Activated naive CD8-positive, alpha-beta T cell treated with anti-CD3 and anti-CD28 coated beads for 36 hours (primary cell): Measurements from ENCODE around the gene EYA4. TPM values are rescaled to one million over a fixed set of nuclear protein-coding genes. Genes with fewer than 3 reads are reported as not detected.

Source experiments
- DNase-seq: peaks from one replicate; pipeline ENCODE4 v3.0.0; 2021
- H3K27ac Mint-ChIP-seq: one replicate; pipeline ENCODE4 v1.8.0; 2022; ENCODE audit warnings: mild to moderate bottlenecking, moderate library complexity, mixed read lengths
- H3K27me3 Mint-ChIP-seq: one replicate; pipeline ENCODE4 v1.8.0; 2022; ENCODE audit warnings: mild to moderate bottlenecking, mixed read lengths
- H3K36me3 Mint-ChIP-seq: one replicate; pipeline ENCODE4 v1.8.0; 2021; ENCODE audit warnings: mild to moderate bottlenecking, mixed read lengths
- H3K4me1 Mint-ChIP-seq: one replicate; pipeline ENCODE4 v1.8.0; 2021; ENCODE audit warnings: mixed read lengths
- H3K4me3 Mint-ChIP-seq: one replicate; pipeline ENCODE4 v1.8.0; 2022; ENCODE audit warnings: mild to moderate bottlenecking, moderate library complexity, mixed read lengths
- H3K9me3 Mint-ChIP-seq: one replicate; pipeline ENCODE4 v1.8.0; 2022; ENCODE audit warnings: mixed read lengths
- total RNA-seq, 2 experiments: library from RNA; stranded (reverse); gene quantifications; one replicate each; pipeline ENCODE4 v1.2.3, GENCODE V29; 2021

Gene EYA4
- total RNA-seq, 2 experiments from 2014 or later = not detected

GRCh38 chr6:133254552-133255228 lies 13.5 kb downstream of the EYA4 start:
- Mint-ChIP-seq H3K4me3 (no peak overlapping the region), H3K9me3 (no peaks in the 10 kb centered on the region), H3K27ac (no peak overlapping the region), H3K4me1 (no peaks in the 10 kb centered on the region), H3K36me3 (no peaks in the 10 kb centered on the region), H3K27me3 (peaks cover 18% of the 10 kb centered on the region)
- no peak for DNase-seq

- no peaks in the 10 kb centered on the region for H3K36me3 Mint-ChIP-seq
- H3K27me3 Mint-ChIP-seq = peaks cover 11% of the 10 kb centered on the region
- no peak overlapping the region for H3K27ac Mint-ChIP-seq
- H3K9me3 Mint-ChIP-seq = no peaks in the 10 kb centered on the region
- no peak for DNase-seq
- H3K4me1 Mint-ChIP-seq = no peaks in the 10 kb centered on the region
- no peak overlapping the region for H3K4me3 Mint-ChIP-seq
These were observed 16.5 kb downstream of the EYA4 start for GRCh38 chr6:133257545-133258105.

DNA sequence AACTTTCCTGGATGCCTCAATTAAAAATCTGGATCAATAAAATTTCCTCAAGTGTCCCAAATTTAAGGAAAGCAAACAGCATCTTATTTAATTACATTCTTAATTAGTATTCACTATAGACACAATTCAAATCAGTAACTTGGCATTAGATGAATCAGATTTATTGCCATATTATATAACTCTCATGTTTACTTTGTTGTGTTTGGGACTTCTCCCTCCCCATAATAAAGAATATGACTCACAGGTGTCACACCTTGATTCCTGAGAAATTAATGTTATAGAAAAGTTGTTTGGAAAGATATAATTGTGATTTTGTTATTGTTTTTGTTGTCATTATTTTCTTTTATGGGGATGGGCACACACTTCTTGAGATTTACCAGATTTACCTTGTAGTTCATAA lies 18.4 kb downstream of the EYA4 start:
- no peak overlapping the region for H3K4me3 Mint-ChIP-seq
- no peaks in the 10 kb centered on the region for H3K4me1 Mint-ChIP-seq
- H3K36me3 Mint-ChIP-seq = no peaks in the 10 kb centered on the region

GRCh38 chr6:133262804-133263203 lies 21.6 kb downstream of the EYA4 start:
- no peak for DNase-seq
- Mint-ChIP-seq H3K4me3 (no peak overlapping the region), H3K27me3 (peaks cover 7% of the 10 kb centered on the region), H3K36me3 (no peaks in the 10 kb centered on the region), H3K4me1 (no peaks in the 10 kb centered on the region), H3K9me3 (peaks cover 1% of the 10 kb centered on the region), H3K27ac (no peak overlapping the region)

More for the DNA sequence above, 18.4 kb downstream of the EYA4 start:
- DNase-seq = no peak
- peaks cover 7% of the 10 kb centered on the region for H3K27me3 Mint-ChIP-seq
- peaks cover 1% of the 10 kb centered on the region for H3K9me3 Mint-ChIP-seq
- H3K27ac Mint-ChIP-seq = no peak overlapping the region

GRCh38 chr6:133265066-133265465 lies 23.9 kb downstream of the EYA4 start:
- Mint-ChIP-seq H3K36me3 (no peaks in the 10 kb centered on the region), H3K4me3 (no peak overlapping the region), H3K27me3 (peaks cover 3% of the 10 kb centered on the region), H3K27ac (no peak overlapping the region), H3K4me1 (no peaks in the 10 kb centered on the region), H3K9me3 (peaks cover 1% of the 10 kb centered on the region)
- DNase-seq = no peak

- Mint-ChIP-seq H3K4me3 (no peak overlapping the region), H3K27ac (no peak overlapping the region), H3K4me1 (no peaks in the 10 kb centered on the region), H3K36me3 (no peaks in the 10 kb centered on the region), H3K27me3 (peaks cover 3% of the 10 kb centered on the region), H3K9me3 (peaks cover 1% of the 10 kb centered on the region)
- DNase-seq = no peak
These were observed 25.0 kb downstream of the EYA4 start for GRCh38 chr6:133266186-133266585.

DNA sequence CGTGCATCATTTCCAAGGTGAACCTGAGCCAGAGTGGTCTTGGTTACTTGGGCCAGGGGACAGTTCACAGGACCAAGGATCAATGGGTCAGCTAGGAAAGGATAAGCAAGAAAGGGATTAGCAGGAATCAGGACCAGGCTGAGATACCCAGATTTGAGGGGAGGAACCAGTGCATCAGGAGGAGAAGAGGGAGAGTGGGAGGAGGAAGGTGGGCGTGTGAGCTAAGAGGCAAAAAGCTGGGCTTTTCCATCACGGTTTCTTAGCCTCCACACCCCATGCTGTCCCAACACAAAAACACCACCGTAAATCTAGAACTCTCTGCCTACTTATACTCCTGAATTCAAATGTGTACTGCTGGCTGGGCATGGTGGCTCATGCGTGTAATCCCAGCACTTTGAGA lies 27.5 kb downstream of the EYA4 start:
- Mint-ChIP-seq H3K36me3 (no peaks in the 10 kb centered on the region), H3K9me3 (peaks cover 1% of the 10 kb centered on the region), H3K4me3 (no peak overlapping the region), H3K27ac (no peak overlapping the region), H3K27me3 (no peaks in the 10 kb centered on the region), H3K4me1 (no peaks in the 10 kb centered on the region)
- DNase-seq = no peak

- Mint-ChIP-seq H3K9me3 (no peaks in the 10 kb centered on the region), H3K36me3 (no peaks in the 10 kb centered on the region), H3K4me1 (no peaks in the 10 kb centered on the region), H3K27me3 (no peaks in the 10 kb centered on the region), H3K4me3 (no peak overlapping the region), H3K27ac (no peak overlapping the region)
- DNase-seq = no peak
These were observed 33.7 kb downstream of the EYA4 start for GRCh38 chr6:133274813-133275212.

DNA sequence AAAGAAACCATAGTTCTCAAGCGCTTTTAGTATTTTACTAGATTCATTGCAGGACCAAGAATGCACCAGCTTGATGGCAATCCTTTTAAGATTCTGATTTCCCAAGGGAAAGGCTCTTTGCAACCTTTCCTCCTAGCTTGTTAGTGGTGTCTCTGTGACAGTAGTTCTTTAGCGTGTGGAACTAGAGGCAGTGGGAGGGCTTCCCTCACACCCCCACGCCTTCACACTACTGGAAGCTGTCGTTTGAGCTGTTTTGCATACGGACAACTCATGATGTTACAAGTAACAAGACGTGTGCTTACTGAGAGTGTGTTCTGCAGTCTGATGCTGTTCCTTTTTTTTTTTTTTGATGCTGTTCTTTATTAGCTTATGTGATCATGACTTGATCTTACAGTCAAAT lies 34.1 kb downstream of the EYA4 start:
- no peak for DNase-seq
- H3K9me3 Mint-ChIP-seq = no peaks in the 10 kb centered on the region
- no peak overlapping the region for H3K27ac Mint-ChIP-seq
- no peak overlapping the region for H3K4me3 Mint-ChIP-seq
- no peaks in the 10 kb centered on the region for H3K36me3 Mint-ChIP-seq
- no peaks in the 10 kb centered on the region for H3K4me1 Mint-ChIP-seq
- H3K27me3 Mint-ChIP-seq = no peaks in the 10 kb centered on the region

- Mint-ChIP-seq H3K36me3 (no peaks in the 10 kb centered on the region), H3K27me3 (no peaks in the 10 kb centered on the region), H3K9me3 (no peaks in the 10 kb centered on the region), H3K4me3 (no peak overlapping the region), H3K4me1 (no peaks in the 10 kb centered on the region), H3K27ac (no peak overlapping the region)
- DNase-seq = no peak
These were observed 36.2 kb downstream of the EYA4 start for GRCh38 chr6:133277228-133277899.

GRCh38 chr6:133277900-133278545 lies 36.9 kb downstream of the EYA4 start:
- H3K27ac Mint-ChIP-seq = no peak overlapping the region
- H3K9me3 Mint-ChIP-seq = no peaks in the 10 kb centered on the region
- no peaks in the 10 kb centered on the region for H3K36me3 Mint-ChIP-seq
- no peak for DNase-seq
- no peaks in the 10 kb centered on the region for H3K27me3 Mint-ChIP-seq
- no peaks in the 10 kb centered on the region for H3K4me1 Mint-ChIP-seq
- no peak overlapping the region for H3K4me3 Mint-ChIP-seq

- Mint-ChIP-seq H3K4me3 (no peak overlapping the region), H3K36me3 (no peaks in the 10 kb centered on the region), H3K27ac (no peak overlapping the region), H3K4me1 (no peaks in the 10 kb centered on the region), H3K9me3 (no peaks in the 10 kb centered on the region), H3K27me3 (peaks cover 4% of the 10 kb centered on the region)
- DNase-seq = no peak
These were observed 45.6 kb downstream of the EYA4 start for GRCh38 chr6:133286765-133287164.

DNA sequence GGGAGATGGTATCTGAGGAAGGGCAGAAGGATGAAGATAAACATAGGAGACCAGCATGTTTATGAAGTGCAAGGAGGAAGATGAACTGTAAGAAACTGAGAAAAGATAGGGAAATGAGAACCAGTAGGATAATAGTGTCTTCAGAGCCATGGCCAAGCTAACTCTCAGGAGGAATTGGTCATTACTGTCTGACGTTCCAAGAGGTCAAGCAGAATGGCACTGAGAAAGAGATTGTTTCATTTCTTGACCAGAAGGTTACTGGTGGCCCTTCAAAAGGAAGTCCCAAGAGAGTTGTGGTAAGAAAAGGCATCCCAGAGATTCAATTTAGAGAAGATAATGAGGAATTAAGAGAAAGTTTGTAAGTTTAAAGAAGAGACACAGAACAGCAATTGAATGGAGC lies 47.5 kb downstream of the EYA4 start:
- H3K27me3 Mint-ChIP-seq = peaks cover 4% of the 10 kb centered on the region
- no peaks in the 10 kb centered on the region for H3K9me3 Mint-ChIP-seq
- no peak for DNase-seq
- H3K36me3 Mint-ChIP-seq = no peaks in the 10 kb centered on the region
- no peaks in the 10 kb centered on the region for H3K4me1 Mint-ChIP-seq
- H3K4me3 Mint-ChIP-seq = no peak overlapping the region
- H3K27ac Mint-ChIP-seq = no peak overlapping the region

- Mint-ChIP-seq H3K27ac (no peak overlapping the region), H3K4me1 (no peaks in the 10 kb centered on the region)
These were observed 48.7 kb downstream of the EYA4 start for GRCh38 chr6:133289733-133290306.

DNA sequence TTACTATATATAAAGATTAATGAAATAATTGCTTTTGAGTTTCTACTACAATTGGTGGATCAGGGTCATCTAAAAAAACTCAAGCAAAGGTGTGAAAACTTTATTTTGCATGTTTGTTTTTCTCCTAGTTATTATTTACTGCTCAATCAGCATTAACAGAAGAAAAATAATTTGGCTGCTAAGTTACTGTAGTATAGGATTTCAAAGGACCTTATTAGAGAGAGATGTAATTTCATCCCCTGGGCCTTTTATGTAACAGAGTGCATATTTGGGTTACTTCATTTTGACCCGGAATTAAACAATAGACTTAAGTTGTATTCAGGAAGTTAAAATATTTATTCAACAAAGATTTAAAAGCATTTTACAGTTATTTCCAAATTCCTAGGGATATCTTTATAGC lies 49.8 kb downstream of the EYA4 start:
- no peak for DNase-seq
- Mint-ChIP-seq H3K27me3 (no peaks in the 10 kb centered on the region), H3K36me3 (no peaks in the 10 kb centered on the region), H3K9me3 (no peaks in the 10 kb centered on the region), H3K4me1 (no peaks in the 10 kb centered on the region), H3K27ac (no peak overlapping the region), H3K4me3 (no peak overlapping the region)

More at GRCh38 chr6:133289733-133290306, 48.7 kb downstream of the EYA4 start:
- Mint-ChIP-seq H3K9me3 (no peaks in the 10 kb centered on the region), H3K36me3 (no peaks in the 10 kb centered on the region), H3K4me3 (no peak overlapping the region), H3K27me3 (peaks cover 4% of the 10 kb centered on the region)
- DNase-seq = no peak
